WTC11 (cell line): Measurements from ENCODE around the gene NOX1. TPM values are rescaled to one million over a fixed set of nuclear protein-coding genes. Genes with fewer than 3 reads are reported as not detected.

Source experiments
- ATAC-seq: fragments of 200-7000 bp; cut with Tn5 transposase; 2 replicates; pipeline ENCODE4 v1.10.0; 2021; ENCODE audit warnings: mild to moderate bottlenecking, moderate library complexity
- CTCF ChIA-PET: fragments of 300-600 bp; sonication (Branson Sonifier 250); formaldehyde crosslinking; loops from one replicate; lab custom pipeline; 2021; ENCODE audit warnings: antibody characterized with exemption; lab: Charles Lee
- POLR2A ChIA-PET: fragments of 350-600 bp; sonication (Branson Sonifier 250); formaldehyde crosslinking; loops from one replicate; lab custom pipeline; 2021; ENCODE audit warnings: antibody characterized with exemption; lab: Charles Lee
- DNase-seq: peaks from one replicate; pipeline ENCODE4 v3.0.0; 2021; ENCODE audit warnings: low spot score
- H3K27ac Mint-ChIP-seq: 2 replicates; pipeline ENCODE4 v1.8.0; 2021; ENCODE audit warnings: mixed read lengths
- H3K27me3 Mint-ChIP-seq: 2 replicates; pipeline ENCODE4 v1.8.0; 2021; ENCODE audit warnings: low read depth, mild to moderate bottlenecking, moderate library complexity, mixed read lengths
- H3K36me3 Mint-ChIP-seq: 2 replicates; pipeline ENCODE4 v1.8.0; 2021; ENCODE audit warnings: mixed read lengths
- H3K4me1 Mint-ChIP-seq: 2 replicates; pipeline ENCODE4 v1.8.0; 2022; ENCODE audit warnings: mixed read lengths
- H3K4me3 Mint-ChIP-seq: 2 replicates; pipeline ENCODE4 v1.8.0; 2021; ENCODE audit warnings: mild to moderate bottlenecking, moderate library complexity, mixed read lengths
- H3K9me3 Mint-ChIP-seq: 2 replicates; pipeline ENCODE4 v1.8.0; 2021; ENCODE audit warnings: mixed read lengths
- AFF4 ChIP-seq: sonication (generic); formaldehyde crosslinking; IDR thresholded peaks from 2 replicates; pipeline ENCODE4 v1.8.1; 2023; ENCODE audit warnings: mild to moderate bottlenecking, missing genetic modification reagents, borderline replicate concordance
- ARID4B ChIP-seq: sonication (generic); formaldehyde crosslinking; IDR thresholded peaks from 2 replicates; pipeline ENCODE4 v1.8.0; 2023; ENCODE audit warnings: missing genetic modification reagents, mild to moderate bottlenecking, borderline replicate concordance
- E2F4 ChIP-seq: sonication (generic); formaldehyde crosslinking; IDR thresholded peaks from 2 replicates; pipeline ENCODE4 v1.8.1; 2022; ENCODE audit warnings: low read depth, mild to moderate bottlenecking, moderate library complexity, missing genetic modification reagents, borderline replicate concordance
- E2F5 ChIP-seq: sonication (generic); formaldehyde crosslinking; IDR thresholded peaks from 2 replicates; pipeline ENCODE4 v1.8.1; 2022; ENCODE audit warnings: mild to moderate bottlenecking, moderate library complexity, missing genetic modification reagents
- EMX1 ChIP-seq: fragments of 250-450 bp; sonication (Bioruptor Pico); IDR thresholded peaks from 2 replicates; pipeline ENCODE4 v1.8.0; 2021; ENCODE audit warnings: mild to moderate bottlenecking
- HMGA2 ChIP-seq: fragments of 250-450 bp; sonication (Bioruptor Pico); IDR thresholded peaks from 2 replicates; pipeline ENCODE4 v1.4.0; 2021; ENCODE audit warnings: mild to moderate bottlenecking, moderate library complexity
- JUN ChIP-seq: sonication (generic); formaldehyde crosslinking; IDR thresholded peaks from 2 replicates; pipeline ENCODE4 v1.8.0; 2023; ENCODE audit warnings: mild to moderate bottlenecking, missing genetic modification reagents
- MAX ChIP-seq: sonication (generic); formaldehyde crosslinking; IDR thresholded peaks from 2 replicates; pipeline ENCODE4 v1.8.0; 2022; ENCODE audit warnings: mild to moderate bottlenecking, missing genetic modification reagents
- NFYB ChIP-seq: sonication (generic); formaldehyde crosslinking; conservative IDR thresholded peaks from 2 replicates; pipeline ENCODE4 v1.8.0; 2022; ENCODE audit warnings: low read depth, missing genetic modification reagents
- NR3C1 ChIP-seq: sonication (generic); formaldehyde crosslinking; conservative IDR thresholded peaks from 2 replicates; pipeline ENCODE4 v1.8.1; 2023; ENCODE audit warnings: low read depth, mild to moderate bottlenecking, missing genetic modification reagents
- TCF7 ChIP-seq: sonication (generic); formaldehyde crosslinking; IDR thresholded peaks from 2 replicates; pipeline ENCODE4 v1.8.0; 2022; ENCODE audit warnings: mild to moderate bottlenecking, low read depth, missing genetic modification reagents, moderate library complexity
- USF2 ChIP-seq: sonication (generic); formaldehyde crosslinking; IDR thresholded peaks from 2 replicates; pipeline ENCODE4 v1.8.1; 2023; ENCODE audit warnings: mild to moderate bottlenecking, missing genetic modification reagents, moderate library complexity
- ZNF121 ChIP-seq: sonication (generic); formaldehyde crosslinking; IDR thresholded peaks from 2 replicates; pipeline ENCODE4 v1.8.0; 2023; ENCODE audit warnings: missing genetic modification reagents
- ZNF219 ChIP-seq: sonication (generic); formaldehyde crosslinking; IDR thresholded peaks from 2 replicates; pipeline ENCODE4 v1.8.0; 2023; ENCODE audit warnings: missing genetic modification reagents, mild to moderate bottlenecking, borderline replicate concordance
- ZNF396 ChIP-seq: fragments of 250-450 bp; sonication (Bioruptor Pico); IDR thresholded peaks from 2 replicates; pipeline ENCODE4 v1.8.0; 2021; ENCODE audit warnings: mild to moderate bottlenecking, moderate library complexity, borderline replicate concordance
- ZNF512 ChIP-seq: sonication (generic); formaldehyde crosslinking; IDR thresholded peaks from 2 replicates; pipeline ENCODE4 v1.8.1; 2022; ENCODE audit warnings: missing genetic modification reagents, borderline replicate concordance
- total RNA-seq: library from RNA; stranded (reverse); gene quantifications from 3 replicates; pipeline ENCODE4 v1.2.3, GENCODE V29; 2021

NOX1 gene
- total RNA-seq, 1 experiment from 2014 or later: not detected

- TF ChIP-seq AFF4 (CRISPR knock-in tag): no peak
- no peak for TF ChIP-seq EMX1 (CRISPR knock-in tag)
- no peak for TF ChIP-seq ARID4B (CRISPR knock-in tag)
These were observed 10.8 kb downstream of the NOX1 start (continued) for GRCh38 chrX:100863326-100863864.

GRCh38 chrX:100852810-100853209 lies 21.3 kb downstream of the NOX1 start:
- no peak overlapping the region for H3K4me3 Mint-ChIP-seq
- H3K9me3 Mint-ChIP-seq: peaks cover 3% of the 10 kb centered on the region; the same call in 1 of the 2 replicates
- H3K4me1 Mint-ChIP-seq: no peaks in the 10 kb centered on the region
- ATAC-seq (no peak), DNase-seq (no peak)
- H3K27me3 Mint-ChIP-seq: peaks cover 4% of the 10 kb centered on the region; the same call in 1 of the 2 replicates
- no peak overlapping the region for H3K27ac Mint-ChIP-seq
- no peaks in the 10 kb centered on the region for H3K36me3 Mint-ChIP-seq
- POLR2A ChIA-PET: no interaction called here
- no peak for TF ChIP-seq MAX (CRISPR knock-in tag)
- TF ChIP-seq E2F4 (CRISPR knock-in tag): no peak
- no peak for TF ChIP-seq E2F5
- no peak for TF ChIP-seq USF2 (CRISPR knock-in tag)
- no peak for TF ChIP-seq ZNF396
- no peak for TF ChIP-seq ZNF121 (CRISPR knock-in tag)
- CTCF ChIA-PET: no interaction called here

GRCh38 chrX:100850317-100850716 lies 23.8 kb downstream of the NOX1 start:
- ATAC-seq: no peak
- POLR2A ChIA-PET: no interaction called here
- CTCF ChIA-PET: no interaction called here
- Mint-ChIP-seq H3K27ac (no peak overlapping the region), H3K4me1 (no peaks in the 10 kb centered on the region), H3K4me3 (no peak overlapping the region), H3K9me3 (no peaks in the 10 kb centered on the region), H3K36me3 (no peaks in the 10 kb centered on the region), H3K27me3 (no peaks in the 10 kb centered on the region)
- TF ChIP-seq TCF7 (CRISPR knock-in tag) (no peak), NFYB (no peak), NR3C1 (CRISPR knock-in tag) (no peak), E2F5 (no peak), HMGA2 (CRISPR knock-in tag) (no peak), ZNF219 (CRISPR knock-in tag) (no peak), JUN (CRISPR knock-in tag) (no peak), ZNF512 (CRISPR knock-in tag) (no peak)
- no peak for DNase-seq
